A549 (cell line): Measurements from ENCODE around the gene TMEM156.

Experiments
- BCL3 ChIP-seq: fragments of >200 bp; sonication (Bioruptor Twin); formaldehyde crosslinking; IDR thresholded peaks from 3 replicates; pipeline ENCODE4 v1.6.1; 2016
- CTCF ChIP-seq: fragments of >200 bp; sonication (Bioruptor Twin); formaldehyde crosslinking; IDR thresholded peaks from 3 replicates; pipeline ENCODE4 v1.5.1; 2016
- EHMT2 ChIP-seq: fragments of 200-600 bp; sonication (generic); IDR thresholded peaks from 2 replicates; pipeline ENCODE4 v1.6.1; 2016; ENCODE audit warnings: antibody characterized with exemption, low read depth, mild to moderate bottlenecking, moderate library complexity
- NPAS2 ChIP-seq: fragments of 250-450 bp; sonication (Bioruptor Pico); IDR thresholded peaks from 2 replicates; pipeline ENCODE4 v1.8.0; 2022; ENCODE audit warnings: mild to moderate bottlenecking, moderate library complexity, borderline replicate concordance
- POLR2A ChIP-seq: IDR thresholded peaks from 2 replicates; pipeline ENCODE4 v1.6.1; 2012; ENCODE audit warnings: mild to moderate bottlenecking, low read length
- POLR2AphosphoS2 ChIP-seq: conservative IDR thresholded peaks from 2 replicates; pipeline ENCODE4 v1.6.1; 2012; ENCODE audit warnings: low read length, improper control_type of control experiment, inconsistent platforms
- RCOR1 ChIP-seq: fragments of 150-350 bp; IDR thresholded peaks from 2 replicates; pipeline ENCODE4 v1.6.1; 2014; ENCODE audit warnings: antibody characterized with exemption, low read length, low read depth
- RFX5 ChIP-seq: fragments of 450-650 bp; IDR thresholded peaks from 2 replicates; pipeline ENCODE4 v1.7.1; 2014; ENCODE audit warnings: antibody characterized with exemption, mild to moderate bottlenecking, moderate library complexity
- RNF2 ChIP-seq: fragments of 200-600 bp; sonication (generic); IDR thresholded peaks from 2 replicates; pipeline ENCODE4 v1.6.1; 2016; ENCODE audit warnings: low read depth, mild to moderate bottlenecking, antibody characterized with exemption, moderate library complexity, borderline replicate concordance
- SMC3 ChIP-seq: fragments of >200 bp; sonication (Bioruptor Twin); formaldehyde crosslinking; IDR thresholded peaks from 3 replicates; pipeline ENCODE4 v1.6.1; 2018; ENCODE audit warnings: inconsistent platforms
- TP53 ChIP-seq: fragments of 250-450 bp; sonication (Bioruptor Pico); IDR thresholded peaks from 2 replicates; pipeline ENCODE4 v1.5.0; 2021; ENCODE audit warnings: mild to moderate bottlenecking, moderate library complexity
- TF ChIP-seq, protein P1 (sequence below): fragments of 250-450 bp; sonication (Bioruptor Pico); IDR thresholded peaks from 2 replicates; pipeline ENCODE4 v1.5.0; 2021; ENCODE audit warnings: mild to moderate bottlenecking, moderate library complexity, borderline replicate concordance
- TF ChIP-seq, protein P2 (sequence below): IDR thresholded peaks from 2 replicates; pipeline ENCODE4 v1.6.1; 2012

DNA sequence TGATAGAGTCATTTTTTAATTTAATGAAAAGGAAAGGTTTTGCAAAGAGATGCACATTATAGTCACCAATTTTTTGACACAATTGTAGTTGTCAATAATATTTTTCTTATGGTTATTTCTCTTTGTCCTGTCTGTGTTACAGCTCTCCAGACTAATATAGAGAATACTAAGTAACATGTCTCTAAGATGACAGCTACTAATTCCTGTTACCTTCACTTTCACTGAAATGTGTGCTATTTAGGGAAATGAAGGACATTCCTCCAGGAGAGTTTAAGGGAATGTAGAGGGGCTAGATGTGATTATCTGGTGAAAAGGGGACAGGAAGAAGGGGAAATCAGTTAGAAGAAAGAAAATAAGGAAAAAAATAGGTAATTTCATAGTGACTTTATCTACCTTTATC lies 31.2 kb upstream of the TMEM156 start:
- no peak for TF ChIP-seq EHMT2
- TF ChIP-seq CTCF = no peak
- TF ChIP-seq NPAS2 (CRISPR knock-in tag) = no peak
- TF ChIP-seq SMC3 = no peak
- TF ChIP-seq POLR2A = no peak
- TF ChIP-seq, protein P1, sequence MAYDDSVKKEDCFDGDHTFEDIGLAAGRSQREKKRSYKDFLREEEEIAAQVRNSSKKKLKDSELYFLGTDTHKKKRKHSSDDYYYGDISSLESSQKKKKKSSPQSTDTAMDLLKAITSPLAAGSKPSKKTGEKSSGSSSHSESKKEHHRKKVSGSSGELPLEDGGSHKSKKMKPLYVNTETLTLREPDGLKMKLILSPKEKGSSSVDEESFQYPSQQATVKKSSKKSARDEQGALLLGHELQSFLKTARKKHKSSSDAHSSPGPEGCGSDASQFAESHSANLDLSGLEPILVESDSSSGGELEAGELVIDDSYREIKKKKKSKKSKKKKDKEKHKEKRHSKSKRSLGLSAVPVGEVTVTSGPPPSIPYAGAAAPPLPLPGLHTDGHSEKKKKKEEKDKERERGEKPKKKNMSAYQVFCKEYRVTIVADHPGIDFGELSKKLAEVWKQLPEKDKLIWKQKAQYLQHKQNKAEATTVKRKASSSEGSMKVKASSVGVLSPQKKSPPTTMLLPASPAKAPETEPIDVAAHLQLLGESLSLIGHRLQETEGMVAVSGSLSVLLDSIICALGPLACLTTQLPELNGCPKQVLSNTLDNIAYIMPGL (CRISPR knock-in tag) = no peak
- TF ChIP-seq, protein P2, sequence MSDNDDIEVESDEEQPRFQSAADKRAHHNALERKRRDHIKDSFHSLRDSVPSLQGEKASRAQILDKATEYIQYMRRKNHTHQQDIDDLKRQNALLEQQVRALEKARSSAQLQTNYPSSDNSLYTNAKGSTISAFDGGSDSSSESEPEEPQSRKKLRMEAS = no peak
- TF ChIP-seq RFX5 = no peak
- TF ChIP-seq RNF2 = no peak
- TF ChIP-seq BCL3 = no peak
- TF ChIP-seq RCOR1 = no peak
- TF ChIP-seq TP53 (CRISPR knock-in tag) = no peak
- no peak for TF ChIP-seq POLR2AphosphoS2
